HPDE6-E6E7 (cell line): ENCODE measurements around the gene ZNF440.
"Not testable (repeated sequence)": the region's sequence is repeated elsewhere in the genome, so short reads cannot be mapped to it uniquely, and the experiment has no call there.

ENCODE experiments used
- DNase-seq: peaks from one replicate; pipeline ENCODE4 v3.0.0; 2011; ENCODE audit warnings: missing footprints; ENCODE audit errors: extremely low spot score

The ZNF440 gene

DNA sequence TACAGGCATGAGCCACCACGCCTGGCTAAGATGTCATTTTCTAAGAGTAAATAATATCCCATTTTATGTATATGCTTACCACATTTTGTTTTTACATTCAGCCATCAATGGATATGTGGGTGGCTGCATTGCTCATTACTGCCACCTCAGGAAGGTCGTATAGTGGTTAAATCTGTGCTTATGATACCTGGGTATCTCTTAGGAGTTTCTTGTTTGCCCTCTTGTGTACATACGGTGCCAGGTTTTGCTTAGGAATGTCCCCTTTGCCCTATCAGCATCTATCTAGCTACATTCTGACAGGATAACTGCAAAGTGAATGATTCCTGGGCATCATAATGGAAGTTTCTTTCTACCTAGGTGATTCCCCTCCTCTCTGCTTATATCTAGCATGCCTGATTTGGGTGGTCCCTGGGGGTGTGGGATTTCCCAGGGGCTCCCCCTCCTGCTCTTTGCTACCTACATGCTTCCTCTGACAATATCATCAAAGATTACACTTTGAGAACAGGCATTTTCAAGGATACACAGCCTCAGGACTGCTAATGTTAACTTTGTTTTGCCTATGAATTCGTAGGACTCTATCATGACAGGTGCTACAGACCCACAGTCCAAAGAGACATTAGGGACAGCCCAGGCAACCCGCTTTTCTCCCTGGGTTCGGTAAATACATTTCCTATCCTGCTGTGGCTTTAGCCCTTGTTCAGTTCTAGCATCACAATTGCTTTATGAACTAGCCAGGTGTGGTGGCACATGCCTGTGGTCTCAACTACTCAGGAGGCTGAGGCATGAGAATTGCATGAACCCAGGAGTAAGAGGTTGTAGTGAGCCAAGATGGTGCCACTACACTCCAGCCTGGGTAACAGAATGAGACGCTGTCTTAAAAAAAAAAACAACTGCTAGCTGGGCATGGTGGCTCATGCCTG, 15.1 kb downstream of the ZNF440 start:
- DNase-seq = not testable (repeated sequence)

DNA sequence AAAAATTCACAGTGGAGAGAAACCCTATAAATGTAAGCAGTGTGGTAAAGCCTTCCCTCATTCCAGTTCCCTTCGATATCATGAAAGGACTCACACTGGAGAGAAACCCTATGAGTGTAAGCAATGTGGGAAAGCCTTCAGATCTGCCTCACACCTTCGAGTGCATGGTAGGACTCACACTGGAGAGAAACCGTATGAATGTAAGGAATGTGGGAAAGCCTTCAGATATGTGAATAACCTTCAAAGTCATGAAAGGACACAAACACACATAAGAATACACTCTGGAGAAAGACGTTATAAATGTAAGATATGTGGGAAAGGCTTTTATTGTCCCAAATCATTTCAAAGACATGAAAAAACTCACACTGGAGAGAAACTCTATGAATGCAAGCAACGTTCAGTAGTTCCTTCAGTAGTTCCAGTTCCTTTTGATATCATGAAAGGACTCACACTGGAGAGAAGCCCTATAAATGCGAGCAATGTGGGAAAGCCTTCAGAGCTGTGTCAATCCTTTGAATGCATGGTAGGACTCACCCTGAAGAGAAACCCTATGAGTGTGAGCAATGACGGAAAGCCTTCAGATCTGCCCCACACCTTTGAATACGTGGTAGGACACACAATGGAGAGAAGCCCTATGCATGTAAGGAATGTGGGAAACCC, 18.3 kb downstream of the ZNF440 start:
- DNase-seq = no peak

DNA sequence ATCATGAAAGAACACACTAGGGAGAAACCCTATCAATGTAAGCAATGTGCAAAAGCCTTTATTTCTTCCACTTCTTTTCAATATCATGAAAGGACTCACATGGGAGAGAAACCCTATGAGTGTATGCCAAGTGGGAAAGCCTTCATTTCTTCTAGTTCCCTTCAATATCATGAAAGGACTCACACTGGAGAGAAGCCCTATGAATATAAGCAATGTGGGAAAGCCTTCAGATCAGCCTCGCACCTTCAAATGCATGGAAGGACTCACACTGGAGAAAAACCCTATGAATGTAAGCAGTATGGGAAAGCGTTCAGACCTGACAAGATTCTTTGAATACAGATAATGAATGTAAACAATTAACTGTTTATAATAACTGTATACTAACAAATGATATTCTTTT, 19.5 kb downstream of the ZNF440 start:
- DNase-seq = no peak

DNA sequence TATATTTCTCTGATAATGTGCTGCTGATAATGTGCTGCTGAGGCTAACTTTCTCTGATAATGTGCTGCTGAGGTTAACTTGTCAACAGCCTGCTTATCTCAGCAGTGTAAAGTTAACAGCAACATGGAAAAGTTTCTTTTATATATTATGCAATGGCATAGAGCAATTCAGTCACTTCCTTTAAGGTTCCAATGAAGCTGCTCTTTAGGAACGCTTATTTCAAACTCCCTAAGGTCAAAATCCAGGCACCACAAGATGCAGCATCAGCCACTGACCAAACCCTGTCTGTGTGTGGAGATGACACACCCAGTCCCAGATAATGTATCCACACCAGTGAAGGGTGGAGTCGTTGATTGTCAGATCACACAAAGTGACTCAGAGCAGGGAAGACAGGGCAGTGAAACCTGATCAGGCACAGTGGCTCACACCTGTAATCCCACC, 21.6 kb downstream of the ZNF440 start:
- not testable (repeated sequence) for DNase-seq

DNA sequence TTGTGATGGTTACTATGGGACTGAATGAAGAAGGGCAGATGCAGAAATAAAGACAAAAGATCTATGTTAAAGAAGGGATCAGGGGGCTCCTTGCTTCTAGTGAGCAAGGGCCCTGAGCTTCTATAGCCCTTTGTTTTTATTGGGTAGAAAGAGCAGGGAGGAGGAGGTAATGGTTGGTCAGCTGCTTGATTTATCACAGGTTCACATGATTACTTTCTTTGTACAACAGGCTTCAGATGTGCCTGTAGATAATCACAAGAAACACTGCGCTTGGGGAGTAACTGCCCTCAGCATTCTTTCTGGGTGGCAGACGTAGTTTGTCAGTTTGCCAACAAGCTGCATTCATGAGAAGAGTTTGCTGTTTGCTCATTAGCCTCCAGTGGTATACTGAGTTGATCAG, 29.6 kb downstream of the ZNF440 start:
- DNase-seq = no peak

DNA sequence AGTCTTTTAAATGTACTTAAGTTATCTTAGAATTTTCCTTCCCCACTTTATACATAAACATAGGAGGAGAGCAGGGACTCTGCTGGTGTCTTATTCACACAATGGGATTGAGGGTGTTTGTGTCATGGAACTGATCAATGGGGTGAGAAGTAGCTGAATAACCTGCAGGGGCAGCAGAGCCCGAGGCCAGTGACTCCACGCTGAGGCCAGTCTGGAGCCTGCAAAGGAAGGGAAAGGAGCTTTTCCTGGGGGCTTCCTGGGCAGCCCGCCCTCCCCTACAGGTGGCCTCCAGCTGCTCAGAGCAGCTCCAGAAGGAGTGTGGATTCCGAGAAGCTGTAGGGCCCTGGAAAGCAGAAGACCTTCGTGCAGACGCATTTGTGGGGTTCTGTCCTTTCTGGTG, 33.5 kb downstream of the ZNF440 start:
- DNase-seq = not testable (repeated sequence)

DNA sequence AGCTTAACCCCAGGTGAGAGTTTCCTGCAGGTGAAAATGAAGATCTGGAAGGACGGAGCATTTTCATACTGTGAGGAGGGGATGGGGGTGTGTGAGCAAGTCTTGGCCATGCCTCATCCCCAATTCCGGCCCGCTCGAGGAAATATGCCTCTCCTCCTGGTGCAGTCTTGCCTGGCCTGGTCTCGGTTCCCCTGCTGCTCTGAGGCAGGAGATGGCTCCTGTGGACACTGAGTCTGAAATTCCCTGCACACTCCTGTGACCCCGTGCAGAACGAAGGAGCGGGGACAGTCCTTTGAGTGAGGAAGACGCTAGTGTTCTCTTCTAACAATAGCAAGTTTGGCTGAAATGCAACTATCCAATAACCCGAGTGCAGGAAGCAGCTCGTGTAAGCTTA, 34.1 kb downstream of the ZNF440 start:
- no peak for DNase-seq

DNA sequence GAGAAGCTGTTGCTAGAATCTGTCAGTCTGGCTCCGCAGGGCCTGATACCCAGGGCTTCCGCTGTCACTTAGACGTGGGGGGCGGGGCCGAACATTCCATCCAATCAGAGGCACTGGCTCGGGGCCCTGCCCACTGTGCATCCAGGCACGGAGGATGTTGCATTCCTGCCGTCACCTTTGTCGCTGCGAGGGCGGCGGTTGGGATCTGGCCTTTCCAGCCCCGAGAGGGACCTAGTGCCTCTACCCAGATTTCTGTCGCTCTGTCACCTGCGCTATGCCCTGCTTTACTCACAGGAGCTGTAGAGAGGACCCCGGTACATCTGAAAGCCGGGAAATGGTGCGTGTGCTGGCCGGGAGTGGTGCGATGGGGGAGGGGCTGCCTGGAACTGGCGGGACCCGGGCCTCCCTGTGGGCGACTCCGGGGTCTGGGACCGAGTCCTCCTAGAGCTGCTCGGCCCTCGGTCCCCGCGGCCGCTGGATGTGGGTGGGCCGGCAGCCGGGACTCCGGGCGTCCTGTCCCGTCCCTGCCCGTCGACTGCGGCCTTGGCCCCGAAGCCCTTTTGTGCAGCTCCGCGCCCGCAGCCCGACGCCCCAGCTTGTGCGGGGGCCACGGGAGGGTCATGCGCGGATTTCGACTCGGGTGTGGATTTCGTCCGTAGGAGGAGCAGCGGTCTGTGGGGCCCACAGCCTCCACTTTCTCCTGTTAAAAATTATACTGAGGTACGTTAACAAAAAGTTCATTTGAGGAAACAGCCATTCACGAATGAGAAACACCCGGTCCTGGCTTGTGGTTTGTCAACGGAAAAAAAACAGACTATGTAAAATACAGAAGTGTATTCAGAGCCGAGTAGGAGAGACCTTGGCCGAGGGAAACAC, 34.8 kb downstream of the ZNF440 start, which contains the start of gene ZNF439:
Gene ZNF439 (plus strand): TSS at position 133 of the 876 bp plus-strand sequence. CDS start 142 bp downstream, at position 275.
- DNase-seq = peak; percentile 66

DNA sequence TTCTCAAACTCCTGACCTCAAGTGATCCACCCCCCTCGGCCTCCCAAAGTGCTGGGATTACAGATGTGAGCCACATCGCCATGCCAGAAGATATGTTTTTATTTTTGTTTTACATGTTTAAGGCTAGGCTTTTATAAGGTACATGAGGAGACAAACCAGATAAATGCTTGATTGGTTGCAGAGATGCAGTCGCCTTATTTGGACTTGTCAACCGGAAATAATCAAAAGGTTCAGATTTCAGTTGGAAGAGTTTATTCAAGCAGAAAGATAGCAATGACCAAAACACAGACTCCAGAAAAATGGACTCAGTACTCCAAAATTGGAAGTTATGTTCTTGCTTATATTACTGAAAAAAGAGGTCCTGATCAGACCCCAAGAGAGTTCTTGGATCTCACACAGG, 36.2 kb downstream of the ZNF440 start:
- DNase-seq = not testable (repeated sequence)

DNA sequence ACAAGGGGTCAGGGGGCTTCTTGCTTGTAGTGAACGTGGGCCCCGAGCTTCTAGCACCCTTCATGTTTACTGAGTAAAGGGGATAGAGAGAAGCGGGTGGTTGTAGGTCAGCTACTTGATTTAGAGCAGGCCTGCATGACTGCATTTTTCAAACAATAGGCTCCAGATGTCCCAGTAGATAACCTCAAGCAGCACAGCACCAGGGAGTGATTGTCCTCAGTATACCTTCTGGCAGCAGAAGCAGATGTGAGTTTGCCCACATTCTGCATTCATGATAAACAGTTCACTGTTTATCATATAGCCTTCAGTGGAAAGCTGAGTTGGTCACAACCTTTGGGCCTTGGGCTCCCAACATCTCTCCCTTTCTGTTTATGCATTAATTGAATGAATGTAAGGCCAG, 39.3 kb downstream of the ZNF440 start:
- no peak for DNase-seq

DNA sequence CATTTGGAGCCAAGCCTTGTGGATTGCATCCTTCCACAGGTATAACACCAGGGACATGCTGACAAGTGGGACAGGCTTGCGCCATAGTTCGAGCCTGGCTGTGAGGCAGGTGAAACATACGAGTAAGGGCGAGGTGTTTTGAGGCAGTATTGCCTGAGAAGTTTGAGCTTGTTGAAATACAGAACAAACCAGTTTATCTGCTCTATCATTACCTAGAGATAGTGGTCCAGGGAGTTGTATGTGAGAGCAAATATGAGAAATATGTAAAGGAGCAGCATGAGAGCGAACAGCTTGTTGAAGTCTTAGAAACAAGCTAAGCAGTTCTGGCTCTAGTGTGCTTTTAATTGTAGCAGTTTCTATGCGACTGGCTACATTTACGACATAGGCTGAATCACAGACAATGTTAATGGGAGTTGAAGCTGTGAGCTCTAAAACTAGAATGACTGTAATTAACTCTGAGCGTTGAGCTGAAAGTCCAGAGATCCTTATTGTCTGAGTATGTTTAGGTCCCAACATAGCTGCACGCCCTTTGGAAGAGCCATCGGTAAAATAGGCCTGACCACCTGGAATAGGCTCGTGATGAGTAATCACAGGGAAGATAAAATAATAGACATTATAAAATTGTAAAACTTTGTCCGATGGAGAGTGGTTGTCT, 42.6 kb downstream of the ZNF440 start:
- DNase-seq = no peak

DNA sequence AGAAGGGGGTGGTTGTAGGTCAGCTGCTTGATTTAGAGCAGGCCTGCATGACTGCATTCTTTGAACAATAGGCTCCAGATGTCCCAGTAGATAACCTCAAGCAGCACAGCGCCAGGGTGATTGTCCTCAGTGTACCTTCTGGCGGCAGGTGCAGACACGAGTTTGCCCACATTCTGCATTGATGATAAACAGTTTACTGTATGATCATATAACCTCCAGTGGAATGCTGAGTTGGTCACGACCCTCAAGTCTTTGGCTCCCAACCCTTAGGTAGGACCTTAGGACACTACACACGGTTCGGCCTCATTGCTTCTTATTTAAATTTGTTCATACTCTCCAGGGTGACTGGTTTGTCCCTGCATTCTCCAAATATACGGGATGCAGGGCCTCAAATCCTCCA, 46.6 kb downstream of the ZNF440 start:
- no peak for DNase-seq

DNA sequence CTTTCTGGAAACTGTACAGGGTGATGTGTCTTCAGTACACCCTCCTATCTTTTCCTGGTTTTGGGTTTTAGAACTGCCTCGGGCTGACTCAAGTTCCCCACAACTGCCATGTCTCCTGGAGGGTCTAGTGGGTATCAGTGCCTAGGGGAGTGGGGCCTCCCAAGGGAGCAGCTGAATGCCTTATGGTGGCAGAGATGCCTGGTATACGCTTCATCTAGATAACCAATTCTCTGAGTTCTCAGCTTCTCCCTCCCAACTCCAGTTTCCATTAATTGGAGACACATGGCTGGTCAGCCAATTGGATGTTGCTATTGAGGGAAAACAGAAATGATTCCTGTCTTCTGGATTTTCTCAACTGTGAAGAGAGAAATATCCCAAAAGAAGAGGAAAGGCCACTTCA, 47.2 kb downstream of the ZNF440 start:
- no peak for DNase-seq

DNA sequence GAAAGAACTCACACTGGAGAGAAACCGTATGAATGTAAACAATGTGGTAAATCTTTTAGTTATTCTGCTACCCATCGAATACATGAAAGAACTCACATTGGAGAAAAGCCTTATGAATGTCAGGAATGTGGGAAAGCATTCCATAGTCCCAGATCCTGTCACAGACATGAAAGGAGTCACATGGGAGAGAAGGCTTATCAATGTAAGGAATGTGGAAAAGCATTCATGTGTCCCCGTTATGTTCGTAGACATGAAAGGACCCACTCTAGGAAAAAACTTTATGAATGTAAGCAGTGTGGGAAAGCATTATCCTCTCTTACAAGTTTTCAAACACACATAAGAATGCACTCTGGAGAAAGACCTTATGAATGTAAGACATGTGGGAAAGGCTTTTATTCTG, 53.7 kb downstream of the ZNF440 start:
- DNase-seq = not testable (repeated sequence)

DNA sequence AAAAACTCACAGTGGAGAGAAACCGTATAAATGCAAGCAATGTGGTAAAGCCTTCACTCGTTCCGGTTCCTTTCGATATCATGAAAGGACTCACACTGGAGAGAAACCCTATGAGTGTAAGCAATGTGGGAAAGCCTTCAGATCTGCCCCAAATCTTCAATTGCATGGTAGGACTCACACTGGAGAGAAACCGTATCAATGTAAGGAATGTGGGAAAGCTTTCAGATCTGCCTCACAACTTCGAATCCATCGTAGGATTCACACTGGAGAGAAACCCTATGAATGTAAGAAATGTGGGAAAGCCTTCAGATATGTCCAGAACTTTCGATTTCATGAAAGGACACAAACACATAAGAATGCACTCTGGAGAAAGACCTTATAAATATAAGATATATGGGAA, 54.1 kb downstream of the ZNF440 start:
- no peak for DNase-seq

DNA sequence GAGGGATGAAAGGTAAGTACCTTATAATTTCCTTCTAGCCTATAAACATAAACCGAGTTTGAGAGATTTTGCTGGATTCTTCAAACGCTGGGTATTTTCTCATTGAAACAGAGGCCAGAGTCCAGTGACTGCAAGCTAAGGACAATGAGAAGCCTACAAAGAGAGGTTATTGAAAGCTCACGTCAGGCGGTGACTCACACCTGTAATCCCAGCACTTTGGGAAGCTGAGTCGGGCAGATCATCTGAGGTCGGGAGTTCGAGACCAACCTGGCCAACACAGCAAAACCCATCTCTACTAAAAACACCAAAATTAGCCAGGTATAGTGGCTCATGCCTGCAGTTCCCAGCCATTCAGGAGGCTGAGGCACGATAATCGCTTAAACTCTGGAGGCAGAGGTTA, 58.6 kb downstream of the ZNF440 start:
- no peak for DNase-seq

DNA sequence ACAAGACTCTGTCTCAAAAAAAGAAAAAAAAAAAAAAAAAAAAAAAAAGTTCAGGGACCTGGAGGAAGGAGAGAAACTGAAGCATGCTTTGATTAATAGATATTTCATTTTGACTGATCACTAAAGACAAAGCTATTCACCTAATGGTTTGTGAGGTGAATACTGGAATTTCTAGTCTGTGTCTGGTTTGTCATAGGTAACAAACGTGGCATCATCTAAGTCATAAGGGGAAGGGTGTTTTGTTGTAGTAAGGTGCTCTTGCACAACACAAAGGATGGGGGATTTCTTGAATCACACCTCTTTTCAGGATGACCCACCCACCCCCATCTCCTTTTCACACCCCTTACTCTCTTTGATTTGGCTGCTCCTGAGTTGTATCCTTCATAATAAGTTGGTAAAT, 59.7 kb downstream of the ZNF440 start:
- no peak for DNase-seq

DNA sequence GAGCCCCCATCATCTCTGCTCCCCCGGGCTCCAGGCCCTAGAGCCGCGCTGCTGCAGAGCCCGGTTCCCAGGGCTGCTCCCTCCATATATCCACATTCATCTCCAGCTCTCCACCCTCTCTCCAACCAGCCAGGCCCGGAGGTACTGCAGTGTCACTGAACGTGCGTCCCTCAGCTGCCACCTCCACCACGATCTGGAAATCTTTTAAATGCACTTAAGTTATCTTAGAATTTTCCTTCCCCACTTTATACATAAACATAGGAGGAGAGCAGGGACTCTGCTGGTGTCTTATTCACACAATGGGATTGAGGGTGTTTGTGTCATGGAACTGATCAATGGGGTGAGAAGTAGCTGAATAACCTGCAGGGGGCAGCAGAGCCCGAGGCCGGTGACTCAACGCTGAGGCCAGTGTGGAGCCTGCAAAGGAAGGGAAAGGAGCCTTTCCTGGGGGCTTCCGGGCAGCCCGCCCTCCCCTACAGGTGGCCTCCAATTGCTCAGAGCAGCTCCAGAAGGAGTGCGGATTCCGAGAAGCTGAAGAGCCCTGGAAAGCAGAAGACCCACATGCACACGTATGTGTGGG, 65.7 kb downstream of the ZNF440 start:
- not testable (repeated sequence) for DNase-seq

DNA sequence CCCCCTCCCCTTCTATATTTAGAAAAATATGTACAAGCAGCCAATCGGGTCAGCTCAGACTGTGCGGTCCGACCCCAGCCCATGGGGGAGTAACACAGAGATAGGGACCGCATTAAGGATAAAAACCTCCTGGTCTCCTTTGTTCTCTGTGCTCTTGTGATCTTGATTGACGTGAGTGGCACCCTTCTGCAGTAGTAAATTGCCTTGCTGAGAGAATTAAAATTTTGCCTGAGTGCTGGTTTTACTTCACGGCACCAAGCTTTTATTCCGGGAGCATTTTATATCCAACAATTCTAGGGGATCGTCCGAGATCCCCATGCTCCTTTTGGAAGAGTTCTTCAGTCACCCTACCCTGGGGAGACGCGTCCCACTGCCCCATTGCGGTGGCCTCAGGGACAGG, 66.5 kb downstream of the ZNF440 start:
- no peak for DNase-seq

DNA sequence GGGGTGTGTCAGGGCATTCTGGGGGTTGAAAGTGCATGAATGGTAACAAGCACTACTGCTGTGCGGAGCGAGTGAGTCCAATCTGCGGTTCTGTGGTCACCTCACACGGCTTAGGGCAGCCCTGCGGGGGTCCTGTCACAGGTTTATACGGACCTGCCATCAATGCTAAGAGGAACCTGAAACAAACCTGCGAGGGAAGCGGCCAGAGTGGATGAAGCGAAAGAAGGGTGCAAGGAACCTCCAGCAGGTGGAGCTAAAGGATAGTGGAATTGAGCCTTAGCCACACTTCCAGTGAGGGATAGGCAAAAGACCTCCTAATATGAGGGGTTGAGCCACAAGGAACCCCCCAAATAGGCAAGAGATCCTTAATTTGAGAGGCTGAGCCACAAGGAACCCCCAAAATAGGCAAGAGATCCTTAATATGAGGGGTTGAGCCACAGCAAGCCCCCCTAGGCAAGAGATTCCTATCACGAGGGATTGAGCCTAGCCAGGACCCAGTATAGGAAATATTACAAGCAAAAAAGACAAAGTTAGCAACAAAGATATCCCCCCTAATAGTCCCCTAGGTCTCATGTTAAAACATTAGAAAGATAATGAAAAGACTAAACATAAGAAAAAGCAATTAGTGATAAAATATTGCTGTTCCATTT, 67.2 kb downstream of the ZNF440 start:
- peak; percentile 9 for DNase-seq

DNA sequence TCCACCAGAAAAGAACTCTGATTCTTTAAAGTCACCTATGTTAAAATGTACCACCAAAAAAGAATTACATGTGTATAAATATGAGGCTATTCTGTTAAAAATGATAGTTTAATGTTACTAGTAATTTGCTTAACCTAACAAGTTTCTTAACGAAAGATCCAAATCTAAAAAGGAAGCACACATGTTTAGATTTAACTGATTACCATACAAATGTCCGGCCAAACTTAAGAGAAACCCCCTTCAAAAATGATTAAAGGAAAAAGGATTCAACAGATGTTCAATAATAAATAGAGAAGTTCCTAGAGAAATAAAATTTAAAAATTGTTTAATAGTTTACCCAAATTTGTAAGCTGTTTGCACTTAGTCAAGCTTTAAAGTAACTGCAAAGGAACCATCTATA, 68.5 kb downstream of the ZNF440 start:
- DNase-seq = no peak
